ENCODE data around the gene DAGLB. TPM values are rescaled to one million over a fixed set of nuclear protein-coding genes. Genes with fewer than 3 reads are reported as not detected.

Gene DAGLB
- polyA plus RNA-seq, 3 donors, result 15.2 to 47.0 (median 16.4) TPM

DNA sequence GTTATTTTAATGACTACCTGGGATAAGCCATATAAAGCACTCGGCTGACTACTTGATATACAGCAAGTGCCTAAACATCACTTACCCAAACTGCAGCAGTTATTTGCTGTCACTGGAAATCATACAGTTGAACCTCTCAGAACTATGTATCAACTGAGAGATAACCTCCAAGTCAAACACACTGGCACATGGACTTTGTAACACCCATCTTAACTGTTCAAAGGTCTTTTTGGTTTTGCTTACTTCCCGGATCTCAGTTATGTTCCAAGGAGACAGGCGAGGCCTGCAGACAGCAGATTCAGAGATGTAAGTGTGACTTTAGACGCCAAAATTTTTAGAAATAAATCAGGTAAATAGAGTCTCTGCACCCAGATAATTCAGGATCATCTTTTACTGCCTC lies 34.6 kb upstream of the DAGLB start:
- Histone ChIP-seq H3K79me2 (ENCODE audit: insufficient read depth, low read length) (peaks cover 66% of the 10 kb centered on the region), H3K9me3 (replicated peaks in 1 of 2; ENCODE audit: control insufficient read depth in 1 of 2, insufficient read depth in 1 of 2, low read length in 2 of 2) (no peaks in the 10 kb centered on the region), H3K27me3 (ENCODE audit: control insufficient read depth in 2 of 2, insufficient read depth in 2 of 2, low read length in 2 of 2) (no peaks in the 10 kb centered on the region), H3K4me1 (ENCODE audit: control insufficient read depth in 1 of 2, insufficient read depth in 2 of 2, low read length in 2 of 2) (peaks cover 16% of the 10 kb centered on the region in 2 donors), H2AFZ (ENCODE audit: insufficient read depth, low read depth, low read length, poor library complexity, severe bottlenecking) (no peak overlapping the region), H4K20me1 (ENCODE audit: insufficient read depth, low read length) (peaks cover 59% of the 10 kb centered on the region), H3K27ac (ENCODE audit: low read depth in 1 of 2, low read length in 2 of 2) (peak overlapping the region in 1 of 2 donors; percentile 81), H3K4me2 (replicated peaks; ENCODE audit: extremely low read depth, low read length, poor library complexity, severe bottlenecking) (peak overlapping the region; percentile 79), H3K36me3 (replicated peaks in 1 of 2; ENCODE audit: control insufficient read depth in 1 of 2, insufficient read depth in 2 of 2, low read length in 2 of 2) (peaks cover 9 to 33% of the 10 kb centered on the region in 2 donors), H3K4me3 (replicated peaks in 1 of 3; ENCODE audit: low read depth in 2 of 3, low read length in 3 of 3) (peak overlapping the region in 1 of 3 experiments; percentile 80), H3K9ac (ENCODE audit: insufficient read depth, low read length, poor library complexity, severe bottlenecking) (no peak overlapping the region)
- intact Hi-C loops (cut with micrococcal nuclease), result no loop called here
- TF ChIP-seq, protein P1, sequence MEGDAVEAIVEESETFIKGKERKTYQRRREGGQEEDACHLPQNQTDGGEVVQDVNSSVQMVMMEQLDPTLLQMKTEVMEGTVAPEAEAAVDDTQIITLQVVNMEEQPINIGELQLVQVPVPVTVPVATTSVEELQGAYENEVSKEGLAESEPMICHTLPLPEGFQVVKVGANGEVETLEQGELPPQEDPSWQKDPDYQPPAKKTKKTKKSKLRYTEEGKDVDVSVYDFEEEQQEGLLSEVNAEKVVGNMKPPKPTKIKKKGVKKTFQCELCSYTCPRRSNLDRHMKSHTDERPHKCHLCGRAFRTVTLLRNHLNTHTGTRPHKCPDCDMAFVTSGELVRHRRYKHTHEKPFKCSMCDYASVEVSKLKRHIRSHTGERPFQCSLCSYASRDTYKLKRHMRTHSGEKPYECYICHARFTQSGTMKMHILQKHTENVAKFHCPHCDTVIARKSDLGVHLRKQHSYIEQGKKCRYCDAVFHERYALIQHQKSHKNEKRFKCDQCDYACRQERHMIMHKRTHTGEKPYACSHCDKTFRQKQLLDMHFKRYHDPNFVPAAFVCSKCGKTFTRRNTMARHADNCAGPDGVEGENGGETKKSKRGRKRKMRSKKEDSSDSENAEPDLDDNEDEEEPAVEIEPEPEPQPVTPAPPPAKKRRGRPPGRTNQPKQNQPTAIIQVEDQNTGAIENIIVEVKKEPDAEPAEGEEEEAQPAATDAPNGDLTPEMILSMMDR (IDR thresholded peaks at IDR 0.05), result no peak
- Mint-ChIP-seq H3K4me1 (peaks cover 46% of the 10 kb centered on the region), H3K27me3 (ENCODE audit: low read depth in 3 of 3) (peaks cover 0 to 4% (median 0%) of the 10 kb centered on the region in 3 donors), H3K36me3 (peaks cover 17 to 28% of the 10 kb centered on the region in 2 donors), H3K9me3 (peaks cover 0 to 3% (median 0%) of the 10 kb centered on the region in 7 donors), H3K27ac (peak overlapping the region in 2 of 7 donors; percentile 10 to 50), H3K4me3 (peak overlapping the region; percentile 93 to 95)
- DNase-seq, result no peak
- 100% methylated on average over 1 of the region's 4 CpGs for WGBS (ENCODE audit: insufficient coverage)

DNA sequence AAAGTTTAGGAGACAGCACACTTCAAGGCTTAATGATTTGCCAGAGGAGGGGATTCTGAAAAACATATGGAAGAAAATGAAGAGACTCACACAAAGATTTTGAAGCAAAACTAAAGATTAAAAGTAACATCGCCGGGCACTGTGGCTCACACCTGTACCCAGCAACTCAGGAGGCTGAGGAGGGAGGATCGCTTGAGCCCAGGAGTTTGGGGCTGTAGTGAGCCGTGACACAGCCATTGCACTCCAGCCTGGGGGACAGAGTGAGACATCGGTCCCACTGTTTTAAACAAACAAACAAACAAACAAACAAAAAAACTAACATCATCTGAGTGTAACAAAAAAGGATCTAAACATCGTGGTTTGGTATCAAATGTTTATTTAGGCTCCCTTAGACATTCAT lies 33.7 kb upstream of the DAGLB start:
- Histone ChIP-seq H3K4me2 (replicated peaks; ENCODE audit: extremely low read depth, low read length, poor library complexity, severe bottlenecking) (no peak overlapping the region), H3K79me2 (ENCODE audit: insufficient read depth, low read length) (peaks cover 74% of the 10 kb centered on the region), H3K27me3 (ENCODE audit: control insufficient read depth in 2 of 2, insufficient read depth in 2 of 2, low read length in 2 of 2) (no peaks in the 10 kb centered on the region), H4K20me1 (ENCODE audit: insufficient read depth, low read length) (peaks cover 67% of the 10 kb centered on the region), H2AFZ (ENCODE audit: insufficient read depth, low read depth, low read length, poor library complexity, severe bottlenecking) (no peak overlapping the region), H3K4me1 (ENCODE audit: control insufficient read depth in 1 of 2, insufficient read depth in 2 of 2, low read length in 2 of 2) (peaks cover 16 to 19% of the 10 kb centered on the region in 2 donors), H3K36me3 (replicated peaks in 1 of 2; ENCODE audit: control insufficient read depth in 1 of 2, insufficient read depth in 2 of 2, low read length in 2 of 2) (peaks cover 9 to 41% of the 10 kb centered on the region in 2 donors), H3K9ac (ENCODE audit: insufficient read depth, low read length, poor library complexity, severe bottlenecking) (no peak overlapping the region), H3K4me3 (replicated peaks in 1 of 3; ENCODE audit: low read depth in 2 of 3, low read length in 3 of 3) (no peak overlapping the region), H3K27ac (ENCODE audit: low read depth in 1 of 2, low read length in 2 of 2) (peak overlapping the region in 1 of 2 donors; percentile 44), H3K9me3 (replicated peaks in 1 of 2; ENCODE audit: control insufficient read depth in 1 of 2, insufficient read depth in 1 of 2, low read length in 2 of 2) (no peaks in the 10 kb centered on the region)
- Mint-ChIP-seq H3K27ac (peak overlapping the region in 3 of 7 donors; percentile 28 to 55 (median 46)), H3K9me3 (peaks cover 0 to 2% (median 0%) of the 10 kb centered on the region in 7 donors), H3K27me3 (ENCODE audit: low read depth in 3 of 3) (peaks cover 0 to 2% (median 0%) of the 10 kb centered on the region in 3 donors), H3K4me1 (peaks cover 55% of the 10 kb centered on the region), H3K4me3 (no peak overlapping the region), H3K36me3 (peaks cover 17 to 28% of the 10 kb centered on the region in 2 donors)
- 93% methylated on average over 3 of the region's 6 CpGs for WGBS (ENCODE audit: insufficient coverage)
- TF ChIP-seq, protein P1 (IDR thresholded peaks at IDR 0.05), result no peak
- no peak for DNase-seq
- intact Hi-C loops (cut with micrococcal nuclease), result no loop called here

Measured in CD14-positive monocyte (primary cell).